Activated CD4-positive, CD25-positive, alpha-beta regulatory T cell treated with anti-CD3 and anti-CD28 coated beads, Interleukin-2, amount 50 U/mL, for 24 hours (primary cell): ENCODE measurements around the gene CEPT1.

ENCODE experiments used
- ATAC-seq, 2 donors: fragments of 150-1000 bp; cut with Tn5 transposase; one replicate each; pipeline ENCODE4 v1.10.0; 2021; ENCODE audit warnings: mild to moderate bottlenecking in 1 of 2, moderate library complexity in 1 of 2

The CEPT1 gene

DNA sequence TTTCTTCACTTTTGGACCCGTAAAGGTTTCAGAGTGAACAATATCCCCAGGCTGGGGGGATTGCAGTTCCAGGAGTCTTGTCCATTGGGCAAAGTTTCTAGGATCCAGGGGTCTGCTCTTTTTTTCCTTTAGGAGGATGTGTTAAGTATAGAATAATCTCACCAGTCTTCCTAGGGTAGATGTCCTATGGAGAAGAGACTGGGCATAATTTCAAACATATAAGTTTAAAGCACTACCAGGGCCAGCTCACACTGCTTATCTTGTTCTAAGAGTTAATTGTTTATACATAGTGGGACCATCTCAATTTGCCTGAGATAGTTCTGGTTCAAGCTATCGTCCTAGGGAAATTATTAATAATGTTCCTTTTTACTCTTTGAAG is 88.7 kb downstream of the CEPT1 start:
- no peak for ATAC-seq

DNA sequence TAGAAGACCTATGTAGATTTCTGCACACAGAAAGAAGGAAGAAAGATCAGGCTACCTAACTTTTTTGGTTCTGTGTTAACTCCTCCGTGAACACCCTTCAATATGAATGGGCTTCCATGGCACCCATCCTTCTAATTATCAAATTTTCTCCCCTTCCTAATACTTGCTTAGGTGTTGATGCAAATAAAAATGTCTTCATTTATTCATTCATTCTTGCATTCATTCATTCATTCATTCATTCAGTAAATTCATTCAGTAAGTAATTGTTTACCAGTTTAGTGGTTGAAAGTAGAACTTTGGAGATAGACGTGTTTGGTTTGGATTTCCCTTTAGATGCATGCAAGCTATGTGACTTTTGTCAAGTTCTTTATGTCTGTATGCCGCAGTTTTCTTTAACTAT is 92.1 kb downstream of the CEPT1 start:
- ATAC-seq, result no peak

DNA sequence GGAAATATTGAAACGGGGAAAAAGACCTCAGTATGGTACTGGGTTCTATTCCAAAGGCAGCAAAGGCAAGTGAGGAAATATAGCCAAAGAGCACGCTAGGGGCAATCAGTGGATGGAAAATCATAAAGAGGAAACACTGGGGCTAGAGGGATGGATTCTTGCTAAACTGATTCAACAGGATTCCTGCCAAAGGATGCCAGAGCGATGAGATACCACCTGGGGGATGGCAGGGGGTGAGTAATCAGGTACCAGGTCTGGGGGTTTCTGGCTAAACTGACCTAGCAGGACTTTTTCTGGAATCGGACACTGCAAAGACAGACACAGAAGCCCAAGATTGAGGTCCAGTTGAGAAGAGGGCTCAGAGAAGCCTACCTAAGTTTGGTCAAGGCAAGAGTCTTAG is 94.2 kb downstream of the CEPT1 start:
- no peak for ATAC-seq
